ENCODE measurements around the gene ARL5B. TPM values are rescaled to one million over a fixed set of nuclear protein-coding genes. Genes with fewer than 3 reads are reported as not detected.
A peak's percentile ranks its signal among the peaks of the same experiment; 100 is the strongest.

Gene ARL5B
- total and polyA plus RNA-seq, 11 donors = 1.9 to 10.2 (median 6.9) TPM

- WGBS, 4 donors = 94 to 98% (median 98%) methylated on average over 3 of the region's 3 CpGs
- ATAC-seq = no peak
- Histone ChIP-seq H3K27me3 (no peaks in the 10 kb centered on the region), H3K36me3 (peaks cover 0 to 48% (median 13%) of the 10 kb centered on the region in 9 donors), H3K4me3 (no peak overlapping the region), H3K27ac (no peak overlapping the region), H3K9me3 (no peaks in the 10 kb centered on the region), H3K4me1 (peaks cover 0 to 29% (median 14%) of the 10 kb centered on the region in 12 donors)
- intact Hi-C loops (cut with DNase I) = no loop called here
- no peak for TF ChIP-seq POLR2A (IDR thresholded peaks at IDR 0.05)
- TF ChIP-seq CTCF (IDR thresholded peaks at IDR 0.05) = no peak
- DNase-seq = no peak
Measured at GRCh38 chr10:18647945-18648344, 11.3 kb upstream of the ARL5B start.

GRCh38 chr10:18649364-18649959 lies 9.8 kb upstream of the ARL5B start:
- 78 to 80% (median 79%) methylated on average over 7 of the region's 7 CpGs for WGBS, 4 donors
- no peak for TF ChIP-seq POLR2A (IDR thresholded peaks at IDR 0.05)
- TF ChIP-seq CTCF (IDR thresholded peaks at IDR 0.05) = no peak
- Histone ChIP-seq H3K36me3 (peaks cover 0 to 43% (median 13%) of the 10 kb centered on the region in 9 donors), H3K9me3 (no peaks in the 10 kb centered on the region), H3K27ac (no peak overlapping the region), H3K4me3 (peak overlapping the region in 2 of 12 donors; percentile 69 to 81), H3K4me1 (peaks cover 0 to 29% (median 14%) of the 10 kb centered on the region in 12 donors), H3K27me3 (no peaks in the 10 kb centered on the region)
- intact Hi-C loops (cut with DNase I) = no loop called here
- DNase-seq = no peak
- no peak for ATAC-seq

- WGBS, 4 donors = 10 to 16% (median 14%) methylated on average over 6 of the region's 6 CpGs
- Histone ChIP-seq H3K36me3 (peaks cover 0 to 45% (median 13%) of the 10 kb centered on the region in 9 donors), H3K4me3 (peak overlapping the region in 11 of 12 donors; percentile 59 to 82 (median 71)), H3K27ac (peak overlapping the region in 6 of 12 donors; percentile 90 to 95 (median 93)), H3K27me3 (no peaks in the 10 kb centered on the region), H3K4me1 (peaks cover 0 to 29% (median 14%) of the 10 kb centered on the region in 12 donors), H3K9me3 (no peaks in the 10 kb centered on the region)
- intact Hi-C loops (cut with DNase I) = loop anchor here in 1 of 10 donors (10.0 kb wide), 2 partner anchors 106 to 306 kb away; no protein-coding TSS in a partner anchor
- DNase-seq (no peak), ATAC-seq (no peak)
- TF ChIP-seq CTCF (IDR thresholded peaks at IDR 0.05) (no peak), POLR2A (IDR thresholded peaks at IDR 0.05) (no peak)
Measured at GRCh38 chr10:18650404-18650997, 8.7 kb upstream of the ARL5B start.

GRCh38 chr10:18651324-18652007 lies 7.8 kb upstream of the ARL5B start, which contains the start of gene NSUN6:
TSS of gene NSUN6 (minus strand) at chr10:18651587. CDS start at chr10:18651203, 384 bp downstream.
- Histone ChIP-seq H3K9me3 (no peaks in the 10 kb centered on the region), H3K36me3 (peaks cover 0 to 36% (median 5%) of the 10 kb centered on the region in 9 donors), H3K27me3 (no peaks in the 10 kb centered on the region), H3K27ac (peak within 1 kb of the TSS; percentile 81 to 95 (median 89)), H3K4me1 (peaks cover 0 to 29% (median 14%) of the 10 kb centered on the region in 12 donors), H3K4me3 (peak within 1 kb of the TSS; percentile 33 to 82 (median 71))
- TF ChIP-seq CTCF (IDR thresholded peaks at IDR 0.05) = peak in 5 of 12 donors; percentile 11 to 44 (median 25)
- peak in 1 of 2 donors; percentile 74 for TF ChIP-seq POLR2A (IDR thresholded peaks at IDR 0.05)
- DNase-seq (peak; percentile 90 to 93 (median 91)), ATAC-seq (peak; percentile 94 to 99 (median 98))
- WGBS, 4 donors = 0 to 1% (median 0%) methylated on average over 38 to 39 of the region's 39 CpGs
- intact Hi-C loops (cut with DNase I) = loop anchor here in 1 of 10 donors (10.0 kb wide), 2 partner anchors 107 to 307 kb away; no protein-coding TSS in a partner anchor
